Measurements from ENCODE around the gene PRRT2.
"Not testable (repeated sequence)": the region's sequence is repeated elsewhere in the genome, so short reads cannot be mapped to it uniquely, and the experiment has no call there.

PRRT2 gene

GRCh38 chr16:29791845-29792807 is 19.9 kb upstream of the PRRT2 start:
- DNase-seq (ENCODE audit: low read depth) = no peak
- TF ChIP-seq CTCF (conservative IDR thresholded peaks at IDR 0.05; ENCODE audit: low read length) = no peak
- peak overlapping the region; percentile 89 for H3K4me3 ChIP-seq (ENCODE audit: low read length)

GRCh38 chr16:29793153-29793552 is 18.8 kb upstream of the PRRT2 start:
- not testable (repeated sequence) for H3K4me3 ChIP-seq (ENCODE audit: low read length); DNase-seq (ENCODE audit: low read depth)

GRCh38 chr16:29794231-29794710 is 17.7 kb upstream of the PRRT2 start:
- TF ChIP-seq CTCF (conservative IDR thresholded peaks at IDR 0.05; ENCODE audit: low read length) = no peak
- no peak overlapping the region for H3K4me3 ChIP-seq (ENCODE audit: low read length)
- DNase-seq (ENCODE audit: low read depth) = no peak

GRCh38 chr16:29802416-29802935 is 9.5 kb upstream of the PRRT2 start:
- no peak overlapping the region for H3K4me3 ChIP-seq (ENCODE audit: low read length)
- DNase-seq (ENCODE audit: low read depth) = no peak
- no peak for TF ChIP-seq CTCF (conservative IDR thresholded peaks at IDR 0.05; ENCODE audit: low read length)

GRCh38 chr16:29804020-29804419 is 8.0 kb upstream of the PRRT2 start:
- DNase-seq (ENCODE audit: low read depth) = no peak
- TF ChIP-seq CTCF (conservative IDR thresholded peaks at IDR 0.05; ENCODE audit: low read length) = no peak
- no peak overlapping the region for H3K4me3 ChIP-seq (ENCODE audit: low read length)

GRCh38 chr16:29804455-29805231 is 7.3 kb upstream of the PRRT2 start:
- DNase-seq (ENCODE audit: low read depth) = peak; percentile 55
- no peak for TF ChIP-seq CTCF (conservative IDR thresholded peaks at IDR 0.05; ENCODE audit: low read length)
- peak overlapping the region; percentile 94 for H3K4me3 ChIP-seq (ENCODE audit: low read length)

All from AG10803 (cell line).